Astrocyte (in vitro differentiated cells and primary cell): ENCODE results near the gene CHST11. TPM values are rescaled to one million over a fixed set of nuclear protein-coding genes. Genes with fewer than 3 reads are reported as not detected.

Source experiments
- DNase-seq: peaks from one replicate; pipeline ENCODE4 v3.0.0-alpha.2; 2010; ENCODE audit warnings: low read depth
- FAIRE-seq: peaks from 2 replicates; lab custom pipeline; 2011; peaks lifted over from hg19 to GRCh38; lab: Jason Lieb, UNC
- H2AFZ ChIP-seq: 2 replicates; pipeline ENCODE4 v1.6.0; 2012; ENCODE audit warnings: low read depth, low read length, inconsistent platforms
- H3K27ac ChIP-seq: 2 replicates; pipeline ENCODE4 v1.5.1; 2011; ENCODE audit warnings: low read depth, low read length, inconsistent platforms
- H3K27me3 ChIP-seq: 2 replicates; pipeline ENCODE4 v1.6.0; 2011; ENCODE audit warnings: low read length, inconsistent platforms; ENCODE audit not compliant: insufficient read depth
- H3K36me3 ChIP-seq: 2 replicates; pipeline ENCODE4 v1.5.1; 2011; ENCODE audit warnings: low read length, inconsistent platforms; ENCODE audit not compliant: insufficient read depth
- H3K4me1 ChIP-seq: 2 replicates; pipeline ENCODE4 v1.5.1; 2011; ENCODE audit warnings: low read length, inconsistent platforms; ENCODE audit not compliant: insufficient read depth
- H3K4me2 ChIP-seq: 2 replicates; pipeline ENCODE4 v1.6.0; 2012; ENCODE audit warnings: low read length, inconsistent platforms
- H3K4me3 ChIP-seq: 2 replicates; pipeline ENCODE4 v1.5.1; 2011; ENCODE audit warnings: low read depth, mild to moderate bottlenecking, low read length, inconsistent platforms; ENCODE audit not compliant: insufficient read depth
- H3K79me2 ChIP-seq: 2 replicates; pipeline ENCODE4 v1.6.0; 2012; ENCODE audit warnings: mild to moderate bottlenecking, low read length, inconsistent platforms; ENCODE audit not compliant: insufficient read depth
- H3K9ac ChIP-seq: 2 replicates; pipeline ENCODE4 v1.6.0; 2012; ENCODE audit warnings: mild to moderate bottlenecking, low read length, inconsistent platforms
- H3K9me3 ChIP-seq: 2 replicates; pipeline ENCODE4 v1.5.1; 2012; ENCODE audit warnings: low read depth, mild to moderate bottlenecking, low read length, inconsistent platforms; ENCODE audit not compliant: insufficient read depth
- H4K20me1 ChIP-seq: 2 replicates; pipeline ENCODE4 v1.6.0; 2012; ENCODE audit warnings: low read length, inconsistent platforms; ENCODE audit not compliant: insufficient read depth
- H3K27ac Mint-ChIP-seq: one replicate; pipeline ENCODE4 v1.8.0; 2021; ENCODE audit warnings: mild to moderate bottlenecking, mixed read lengths; ENCODE audit not compliant: unreplicated experiment
- H3K27me3 Mint-ChIP-seq: one replicate; pipeline ENCODE4 v1.8.0; 2021; ENCODE audit warnings: low read depth, mixed read lengths; ENCODE audit not compliant: unreplicated experiment
- H3K36me3 Mint-ChIP-seq: one replicate; pipeline ENCODE4 v1.8.0; 2021; ENCODE audit warnings: low read depth, mixed read lengths; ENCODE audit not compliant: unreplicated experiment
- H3K4me1 Mint-ChIP-seq: one replicate; pipeline ENCODE4 v1.8.0; 2021; ENCODE audit warnings: low read depth, mixed read lengths; ENCODE audit not compliant: unreplicated experiment
- H3K4me3 Mint-ChIP-seq: one replicate; pipeline ENCODE4 v1.8.0; 2021; ENCODE audit warnings: mild to moderate bottlenecking, moderate library complexity, mixed read lengths; ENCODE audit not compliant: unreplicated experiment
- H3K9me3 Mint-ChIP-seq: one replicate; pipeline ENCODE4 v1.8.0; 2021; ENCODE audit warnings: mild to moderate bottlenecking, mixed read lengths; ENCODE audit not compliant: unreplicated experiment
- CTCF ChIP-seq: IDR thresholded peaks from 2 replicates; pipeline ENCODE4 v1.5.1; 2011; ENCODE audit warnings: low read depth, mild to moderate bottlenecking, inconsistent platforms, low read length, moderate library complexity; ENCODE audit not compliant: insufficient read depth
- EZH2 ChIP-seq: IDR thresholded peaks from 2 replicates; pipeline ENCODE4 v1.6.1; 2012; ENCODE audit warnings: mild to moderate bottlenecking, low read length, inconsistent platforms; ENCODE audit not compliant: insufficient read depth
- total RNA-seq: library from RNA; stranded (reverse); gene quantifications from 2 replicates; pipeline ENCODE4 v1.2.1, GENCODE V29; 2021

Gene CHST11
- total RNA-seq, 1 donor from 2014 or later: 30.2 TPM

- Mint-ChIP-seq H3K9me3 (peaks cover 3% of the 10 kb centered on the region), H3K27me3 (no peaks in the 10 kb centered on the region), H3K4me3 (no peak overlapping the region), H3K27ac (no peak overlapping the region), H3K4me1 (peaks cover 5% of the 10 kb centered on the region), H3K36me3 (peaks cover 15% of the 10 kb centered on the region)
- Histone ChIP-seq H3K9ac (no peak overlapping the region), H3K79me2 (peaks cover 58% of the 10 kb centered on the region), H3K27ac (no peak overlapping the region), H2AFZ (no peak overlapping the region), H3K4me1 (no peaks in the 10 kb centered on the region), H3K9me3 (no peaks in the 10 kb centered on the region), H3K4me2 (no peak overlapping the region), H3K4me3 (no peak overlapping the region), H4K20me1 (peaks cover 63% of the 10 kb centered on the region), H3K27me3 (no peaks in the 10 kb centered on the region), H3K36me3 (no peaks in the 10 kb centered on the region)
- DNase-seq (no peak), FAIRE-seq (no peak)
- no peak for TF ChIP-seq EZH2
- TF ChIP-seq CTCF: no peak
Observed at GRCh38 chr12:104529130-104529874, 72.6 kb downstream of the CHST11 start.

- Histone ChIP-seq H3K4me2 (no peak overlapping the region), H2AFZ (no peak overlapping the region), H3K36me3 (no peaks in the 10 kb centered on the region), H3K79me2 (peaks cover 63% of the 10 kb centered on the region), H3K4me3 (no peak overlapping the region), H3K27ac (no peak overlapping the region), H3K9ac (no peak overlapping the region), H3K9me3 (no peaks in the 10 kb centered on the region), H3K4me1 (no peaks in the 10 kb centered on the region), H4K20me1 (peaks cover 73% of the 10 kb centered on the region), H3K27me3 (no peaks in the 10 kb centered on the region)
- H3K27me3 Mint-ChIP-seq: no peaks in the 10 kb centered on the region
- H3K27ac Mint-ChIP-seq: no peak overlapping the region
- TF ChIP-seq CTCF (no peak), EZH2 (no peak)
- no peak for DNase-seq
- peaks cover 5% of the 10 kb centered on the region for H3K9me3 Mint-ChIP-seq
- H3K36me3 Mint-ChIP-seq: peaks cover 14% of the 10 kb centered on the region
- no peak overlapping the region for H3K4me3 Mint-ChIP-seq
- FAIRE-seq: no peak
- peaks cover 19% of the 10 kb centered on the region for H3K4me1 Mint-ChIP-seq
Observed at GRCh38 chr12:104532636-104533035, 75.9 kb downstream of the CHST11 start.

- no peak overlapping the region for H3K27ac Mint-ChIP-seq
- H2AFZ ChIP-seq: no peak overlapping the region
- H3K4me3 ChIP-seq: no peak overlapping the region
- DNase-seq (peak; percentile 59), FAIRE-seq (no peak)
- H3K4me1 Mint-ChIP-seq: peaks cover 20% of the 10 kb centered on the region
- H3K27ac ChIP-seq: no peak overlapping the region
- no peak overlapping the region for H3K9ac ChIP-seq
- H3K27me3 ChIP-seq: no peaks in the 10 kb centered on the region
- H3K36me3 ChIP-seq: no peaks in the 10 kb centered on the region
- no peaks in the 10 kb centered on the region for H3K9me3 ChIP-seq
- no peak for TF ChIP-seq CTCF
- no peak for TF ChIP-seq EZH2
- peaks cover 14% of the 10 kb centered on the region for H3K36me3 Mint-ChIP-seq
- peaks cover 5% of the 10 kb centered on the region for H3K9me3 Mint-ChIP-seq
- H3K4me1 ChIP-seq: no peaks in the 10 kb centered on the region
- no peak overlapping the region for H3K4me3 Mint-ChIP-seq
- H3K4me2 ChIP-seq: no peak overlapping the region
- no peaks in the 10 kb centered on the region for H3K27me3 Mint-ChIP-seq
- peaks cover 78% of the 10 kb centered on the region for H4K20me1 ChIP-seq
- H3K79me2 ChIP-seq: peaks cover 61% of the 10 kb centered on the region
Observed at GRCh38 chr12:104533134-104533533, 76.4 kb downstream of the CHST11 start.
